Activated CD4-positive, alpha-beta T cell treated with anti-CD3 and anti-CD28 coated beads for 1 hour (primary cell): ENCODE data around the gene CACTIN.
"Not testable (repeated sequence)": the region's sequence is repeated elsewhere in the genome, so short reads cannot be mapped to it uniquely, and the experiment has no call there.

Source experiments
- DNase-seq: peaks from one replicate; pipeline ENCODE4 v3.0.0-alpha.2; 2020

The CACTIN gene

GRCh38 chr19:3645067-3645396, 18.4 kb upstream of the CACTIN start:
- no peak for DNase-seq

- DNase-seq, result no peak
Measured at GRCh38 chr19:3644351-3645066, 17.9 kb upstream of the CACTIN start.

GRCh38 chr19:3643674-3644313, 17.2 kb upstream of the CACTIN start:
- no peak for DNase-seq

GRCh38 chr19:3642987-3643673, 16.5 kb upstream of the CACTIN start:
- no peak for DNase-seq

GRCh38 chr19:3642296-3642695, 15.7 kb upstream of the CACTIN start:
- no peak for DNase-seq

GRCh38 chr19:3641515-3642269, 15.1 kb upstream of the CACTIN start:
- no peak for DNase-seq

GRCh38 chr19:3639479-3639878, 12.9 kb upstream of the CACTIN start:
- DNase-seq, result no peak

GRCh38 chr19:3638208-3639193, 11.9 kb upstream of the CACTIN start:
- DNase-seq, result no peak

- DNase-seq, result no peak
Measured at GRCh38 chr19:3637621-3638020, 11.0 kb upstream of the CACTIN start.

GRCh38 chr19:3636962-3637361, 10.4 kb upstream of the CACTIN start:
- no peak for DNase-seq

GRCh38 chr19:3636506-3636905, 9.9 kb upstream of the CACTIN start:
- no peak for DNase-seq

- no peak for DNase-seq
Measured at GRCh38 chr19:3634496-3635045, 8.0 kb upstream of the CACTIN start.

- no peak for DNase-seq
Measured at GRCh38 chr19:3633559-3633988, 7.0 kb upstream of the CACTIN start.

GRCh38 chr19:3632739-3633558, 6.4 kb upstream of the CACTIN start:
- no peak for DNase-seq

- no peak for DNase-seq
Measured at GRCh38 chr19:3632098-3632497, 5.5 kb upstream of the CACTIN start.

- no peak for DNase-seq
Measured at GRCh38 chr19:3631053-3631861, 4.7 kb upstream of the CACTIN start.

- DNase-seq, result not testable (repeated sequence)
Measured at GRCh38 chr19:3628766-3629165, 2.2 kb upstream of the CACTIN start.

GRCh38 chr19:3627351-3627723, 747 bp upstream of the CACTIN start:
- DNase-seq, result no peak

- DNase-seq, result no peak
Measured at GRCh38 chr19:3625996-3626472, 556 bp downstream of the CACTIN start.

- no peak for DNase-seq
Measured at GRCh38 chr19:3623716-3624115, 2.9 kb downstream of the CACTIN start.
